Ishikawa (cell line): ENCODE results near the gene GOSR1.

ENCODE experiments used
- EP300 ChIP-seq: IDR thresholded peaks from 2 replicates; pipeline ENCODE4 v1.6.1; 2012; ENCODE audit warnings: borderline replicate concordance
- FOXM1 ChIP-seq: IDR thresholded peaks from 2 replicates; pipeline ENCODE4 v1.6.1; 2012; ENCODE audit warnings: low read depth, borderline replicate concordance

GRCh38 chr17:30427611-30428010 lies 49.6 kb upstream of the GOSR1 start:
- TF ChIP-seq EP300 (no peak), FOXM1 (no peak)
